GM18861 (cell line): ENCODE data around the gene TMEM218.
"Not testable (repeated sequence)": the region's sequence is repeated elsewhere in the genome, so short reads cannot be mapped to it uniquely, and the experiment has no call there.

Experiments
- ATAC-seq: cut with Tn5 transposase; IDR thresholded peaks from one replicate; pipeline ENCODE4 v1.9.1; 2021; ENCODE audit not compliant: unreplicated experiment

The TMEM218 gene

GRCh38 chr11:125090816-125091215, 20.6 kb downstream of the TMEM218 start:
- ATAC-seq: no peak

GRCh38 chr11:125090151-125090550, 21.3 kb downstream of the TMEM218 start:
- ATAC-seq: not testable (repeated sequence)

- ATAC-seq: not testable (repeated sequence)
Measured at GRCh38 chr11:125089481-125089880, 21.9 kb downstream of the TMEM218 start.

- ATAC-seq: no peak
Measured at GRCh38 chr11:125088576-125089455, 22.6 kb downstream of the TMEM218 start.

- no peak for ATAC-seq
Measured at GRCh38 chr11:125088123-125088522, 23.3 kb downstream of the TMEM218 start.

GRCh38 chr11:125086633-125087296, 24.7 kb downstream of the TMEM218 start:
- no peak for ATAC-seq

GRCh38 chr11:125085301-125086081, 25.9 kb downstream of the TMEM218 start:
- no peak for ATAC-seq

GRCh38 chr11:125084761-125085231, 26.6 kb downstream of the TMEM218 start:
- no peak for ATAC-seq

GRCh38 chr11:125084057-125084416, 27.4 kb downstream of the TMEM218 start:
- ATAC-seq: no peak

- no peak for ATAC-seq
Measured at GRCh38 chr11:125083312-125084056, 27.9 kb downstream of the TMEM218 start.

- no peak for ATAC-seq
Measured at GRCh38 chr11:125082611-125083311, 28.7 kb downstream of the TMEM218 start.

- no peak for ATAC-seq
Measured at GRCh38 chr11:125082040-125082439, 29.4 kb downstream of the TMEM218 start.

- ATAC-seq: no peak
Measured at GRCh38 chr11:125081098-125081798, 30.2 kb downstream of the TMEM218 start.

- no peak for ATAC-seq
Measured at GRCh38 chr11:125080531-125080911, 30.9 kb downstream of the TMEM218 start.

GRCh38 chr11:125079878-125080530, 31.4 kb downstream of the TMEM218 start:
- ATAC-seq: no peak

- no peak for ATAC-seq
Measured at GRCh38 chr11:125079151-125079877, 32.1 kb downstream of the TMEM218 start.

- ATAC-seq: no peak
Measured at GRCh38 chr11:125078516-125079140, 32.8 kb downstream of the TMEM218 start.

- no peak for ATAC-seq
Measured at GRCh38 chr11:125078016-125078415, 33.4 kb downstream of the TMEM218 start.
